IMR-90 (cell line): ENCODE results near the gene FAM221A. TPM values are rescaled to one million over a fixed set of nuclear protein-coding genes. Genes with fewer than 3 reads are reported as not detected.

Source experiments
- ATAC-seq: fragments of 200-7000 bp; cut with Tn5 transposase; 2 replicates; pipeline ENCODE4 v1.9.1; 2020; ENCODE audit warnings: low read depth, mild to moderate bottlenecking, moderate library complexity
- BruUV-seq: library from RNA; stranded (reverse); fragments of 400-500 nt; replicated peaks from 2 replicates; lab custom pipeline; 2021; lab: Mats Ljungman, UMichigan
- CTCF ChIA-PET: fragments of 300-600 bp; formaldehyde crosslinking; extraction: SDS; loops from one replicate; lab custom pipeline; 2021; ENCODE audit warnings: antibody characterized with exemption; lab: Yijun Ruan, JAX
- POLR2A ChIA-PET: fragments of 300-600 bp; sonication (Branson Sonifier 250); formaldehyde crosslinking; loops from one replicate; lab custom pipeline; 2022; ENCODE audit warnings: antibody characterized with exemption; ENCODE audit not compliant: unreplicated experiment; lab: Charles Lee
- DNase-seq: peaks from one replicate; pipeline ENCODE4 v3.0.0; 2013
- H2AFZ ChIP-seq: replicated peaks from 2 replicates; pipeline ENCODE3; 2013; ENCODE audit warnings: low read length, mild to moderate bottlenecking; ENCODE audit not compliant: poor library complexity
- H2AK5ac ChIP-seq: 2 replicates; pipeline ENCODE4 v1.6.1; 2013; ENCODE audit warnings: low read depth, low read length, inconsistent platforms
- H2AK9ac ChIP-seq: replicated peaks from 2 replicates; pipeline ENCODE3; 2013; ENCODE audit warnings: mild to moderate bottlenecking, low read depth, low read length, moderate library complexity; ENCODE audit not compliant: poor library complexity
- H2BK120ac ChIP-seq: 2 replicates; pipeline ENCODE4 v1.6.1; 2013; ENCODE audit warnings: low read depth, low read length, inconsistent platforms
- H2BK15ac ChIP-seq: 3 replicates; pipeline ENCODE4 v1.6.1; 2013; ENCODE audit warnings: low read depth, low read length, inconsistent platforms
- H2BK20ac ChIP-seq: 2 replicates; pipeline ENCODE4 v1.6.1; 2013; ENCODE audit warnings: low read depth, mild to moderate bottlenecking, inconsistent platforms, low read length, moderate library complexity
- H2BK5ac ChIP-seq: 2 replicates; pipeline ENCODE4 v1.6.1; 2013; ENCODE audit warnings: mild to moderate bottlenecking, low read depth, low read length, inconsistent platforms; ENCODE audit not compliant: poor library complexity, severe bottlenecking
- H3K14ac ChIP-seq: replicated peaks from 2 replicates; pipeline ENCODE4 v1.6.1; 2013; ENCODE audit warnings: low read depth, low read length, inconsistent platforms
- H3K18ac ChIP-seq: 2 replicates; pipeline ENCODE4 v1.6.1; 2013; ENCODE audit warnings: low read depth, low read length, control low read depth
- H3K23ac ChIP-seq: 2 replicates; pipeline ENCODE4 v1.6.1; 2013; ENCODE audit warnings: low read depth, low read length, inconsistent platforms
- H3K27ac ChIP-seq: 2 replicates; pipeline ENCODE4 v1.5.1; 2013; ENCODE audit warnings: mild to moderate bottlenecking, control low read depth, low read length; ENCODE audit not compliant: insufficient read depth
- H3K27me3 ChIP-seq: 2 replicates; pipeline ENCODE4 v1.6.1; 2013; ENCODE audit warnings: low read length; ENCODE audit not compliant: control insufficient read depth, insufficient read depth
- H3K36me3 ChIP-seq: 2 replicates; pipeline ENCODE4 v1.6.1; 2013; ENCODE audit warnings: low read length, mixed read lengths; ENCODE audit not compliant: control insufficient read depth, insufficient read depth
- H3K4ac ChIP-seq: 2 replicates; pipeline ENCODE4 v1.6.1; 2013; ENCODE audit warnings: low read depth, low read length, inconsistent platforms
- H3K4me1 ChIP-seq: 2 replicates; pipeline ENCODE4 v1.6.1; 2013; ENCODE audit warnings: low read length, mixed read lengths; ENCODE audit not compliant: control insufficient read depth, insufficient read depth
- H3K4me2 ChIP-seq: 2 replicates; pipeline ENCODE4 v1.6.1; 2013; ENCODE audit warnings: low read depth, mild to moderate bottlenecking, control low read depth, low read length, moderate library complexity
- H3K4me3 ChIP-seq: 2 replicates; pipeline ENCODE4 v1.5.1; 2013; ENCODE audit warnings: low read depth, mild to moderate bottlenecking, control low read depth, low read length, moderate library complexity; ENCODE audit not compliant: insufficient read depth
- H3K56ac ChIP-seq: 2 replicates; pipeline ENCODE4 v1.6.1; 2013; ENCODE audit warnings: low read length, inconsistent platforms; ENCODE audit not compliant: insufficient read depth; ENCODE audit errors: extremely low read depth
- H3K79me1 ChIP-seq, 2 experiments: 2 replicates each; pipeline ENCODE4 v1.6.1; 2013; ENCODE audit warnings: low read length in 2 of 2, inconsistent platforms in 1 of 2, low read depth in 1 of 2
- H3K9ac ChIP-seq: 2 replicates; pipeline ENCODE4 v1.6.1; 2013; ENCODE audit warnings: low read depth, low read length, control low read depth
- H3K9me1 ChIP-seq: 2 replicates; pipeline ENCODE4 v1.6.1; 2013; ENCODE audit warnings: low read length, inconsistent platforms; ENCODE audit not compliant: insufficient read depth
- H3K9me3 ChIP-seq: 2 replicates; pipeline ENCODE4 v1.6.1; 2013; ENCODE audit warnings: low read length; ENCODE audit not compliant: control insufficient read depth, insufficient read depth
- H4K20me1 ChIP-seq: 2 replicates; pipeline ENCODE4 v1.6.1; 2013; ENCODE audit warnings: low read length, inconsistent platforms; ENCODE audit not compliant: insufficient read depth
- H4K5ac ChIP-seq: 2 replicates; pipeline ENCODE4 v1.6.1; 2013; ENCODE audit warnings: mild to moderate bottlenecking, low read depth, low read length, control low read depth
- H4K8ac ChIP-seq, 2 experiments: 2 replicates each; pipeline ENCODE4 v1.6.1; 2013; ENCODE audit warnings: low read depth in 2 of 2, low read length in 2 of 2, control low read depth in 1 of 2, inconsistent platforms in 1 of 2
- H4K91ac ChIP-seq: 2 replicates; pipeline ENCODE4 v1.6.1; 2013; ENCODE audit warnings: low read depth, low read length, inconsistent platforms; ENCODE audit not compliant: insufficient read depth
- CHD1 ChIP-seq: IDR thresholded peaks from 2 replicates; pipeline ENCODE4 v1.6.1; 2012; ENCODE audit warnings: low read depth, low read length, improper control_type of control experiment
- RAD21 ChIP-seq: IDR thresholded peaks from 2 replicates; pipeline ENCODE4 v1.6.1; 2012; ENCODE audit warnings: low read length, improper control_type of control experiment
- USF2 ChIP-seq: fragments of 150-350 bp; IDR thresholded peaks from 2 replicates; pipeline ENCODE4 v1.6.1; 2017; ENCODE audit warnings: mild to moderate bottlenecking, antibody characterized with exemption, low read length, low read depth
- WGBS, 2 experiments: methylation state at CpG; one replicate each; pipeline versions ENCODE4 v1.1.5 to v1.1.7; 2013; ENCODE audit warnings: missing lambda C conversion rate in 2 of 2; ENCODE audit not compliant: insufficient read length in 1 of 2; ENCODE audit errors: extremely low coverage in 2 of 2; 5-methylcytosine and 5-hydroxymethylcytosine counted together
- dilution Hi-C: fragments of 300-500 bp; cut with HindIII; formaldehyde crosslinking; loops from one replicate; pipeline ENCODE4 v1.14.3; 2018; ENCODE audit warnings: low sequenced_read_pairs; ENCODE audit not compliant: unreplicated experiment
- in situ Hi-C: fragments of 300-500 bp; cut with MboI; formaldehyde crosslinking; loops from 3 replicates; pipeline ENCODE4 v1.14.3; 2019; ENCODE audit warnings: low sequenced_read_pairs, inconsistent platforms, mixed read lengths
- intact Hi-C: fragments of 100-400 bp; cut with micrococcal nuclease; formaldehyde crosslinking; loops from 2 replicates; pipeline ENCODE4 v1.10.0; 2022
- polyA plus RNA-seq, 3 experiments: library from polyadenylated mRNA; depleted of rRNA; stranded (reverse); fragments of >200 nt; gene quantifications; 2 replicates each; pipeline ENCODE4 v1.2.3, GENCODE V29; 2012; ENCODE audit warnings: low replicate concordance in 1 of 3
- total RNA-seq: library from RNA; depleted of rRNA; stranded (reverse); fragments of >200 nt; gene quantifications from 2 replicates; pipeline ENCODE4 v1.2.3, GENCODE V29; 2012

Gene FAM221A
- total and polyA plus RNA-seq, 2 of the 4 experiments (the other 2 are of a cell fraction): 1.1 to 2.1 TPM

- no peak for ATAC-seq
- no peak overlapping the region for H3K9ac ChIP-seq
- H4K8ac ChIP-seq: no peak overlapping the region
- DNase-seq: no peak
- H3K4me2 ChIP-seq: no peak overlapping the region
- no peak overlapping the region for H2BK120ac ChIP-seq
- no peak overlapping the region for H3K4me3 ChIP-seq
- no peaks in the 10 kb centered on the region for H3K9me1 ChIP-seq
- no peak overlapping the region for H2AK9ac ChIP-seq
- no peak overlapping the region for H2AFZ ChIP-seq
- no peak overlapping the region for H3K14ac ChIP-seq
- no peaks in the 10 kb centered on the region for H4K20me1 ChIP-seq
- H2AK5ac ChIP-seq: no peak overlapping the region
- no peak overlapping the region for H3K23ac ChIP-seq
- H3K9me3 ChIP-seq: peaks cover 6% of the 10 kb centered on the region
- intact Hi-C loops: no loop called here
- H3K56ac ChIP-seq: no peak overlapping the region
- dilution Hi-C loops: no loop called here
- no peak overlapping the region for H2BK5ac ChIP-seq
- no CpG with 5 or more reads among the region's 1 CpG for WGBS, 2 experiments
- no TSS peak for BruUV-seq
- ChIA-PET POLR2A (no interaction called here), CTCF (no interaction called here)
- H4K5ac ChIP-seq: no peak overlapping the region
- no peak overlapping the region for H3K27ac ChIP-seq
- in situ Hi-C loops: no loop called here
- no peaks in the 10 kb centered on the region for H3K27me3 ChIP-seq
- no peaks in the 10 kb centered on the region for H3K36me3 ChIP-seq
- H3K4ac ChIP-seq: no peak overlapping the region
- H3K79me1 ChIP-seq: no peaks in the 10 kb centered on the region
- no peaks in the 10 kb centered on the region for H3K4me1 ChIP-seq
- H3K18ac ChIP-seq: no peak overlapping the region
- no peak overlapping the region for H2BK15ac ChIP-seq
- TF ChIP-seq USF2: no peak
- no peak for TF ChIP-seq RAD21
- TF ChIP-seq CHD1: no peak
- no peak overlapping the region for H2BK20ac ChIP-seq
- H4K91ac ChIP-seq: no peak overlapping the region
Observed at GRCh38 chr7:23746629-23747028, 66.6 kb downstream of the FAM221A start.
